ENCODE data around the gene PADI1.

PADI1 gene

DNA sequence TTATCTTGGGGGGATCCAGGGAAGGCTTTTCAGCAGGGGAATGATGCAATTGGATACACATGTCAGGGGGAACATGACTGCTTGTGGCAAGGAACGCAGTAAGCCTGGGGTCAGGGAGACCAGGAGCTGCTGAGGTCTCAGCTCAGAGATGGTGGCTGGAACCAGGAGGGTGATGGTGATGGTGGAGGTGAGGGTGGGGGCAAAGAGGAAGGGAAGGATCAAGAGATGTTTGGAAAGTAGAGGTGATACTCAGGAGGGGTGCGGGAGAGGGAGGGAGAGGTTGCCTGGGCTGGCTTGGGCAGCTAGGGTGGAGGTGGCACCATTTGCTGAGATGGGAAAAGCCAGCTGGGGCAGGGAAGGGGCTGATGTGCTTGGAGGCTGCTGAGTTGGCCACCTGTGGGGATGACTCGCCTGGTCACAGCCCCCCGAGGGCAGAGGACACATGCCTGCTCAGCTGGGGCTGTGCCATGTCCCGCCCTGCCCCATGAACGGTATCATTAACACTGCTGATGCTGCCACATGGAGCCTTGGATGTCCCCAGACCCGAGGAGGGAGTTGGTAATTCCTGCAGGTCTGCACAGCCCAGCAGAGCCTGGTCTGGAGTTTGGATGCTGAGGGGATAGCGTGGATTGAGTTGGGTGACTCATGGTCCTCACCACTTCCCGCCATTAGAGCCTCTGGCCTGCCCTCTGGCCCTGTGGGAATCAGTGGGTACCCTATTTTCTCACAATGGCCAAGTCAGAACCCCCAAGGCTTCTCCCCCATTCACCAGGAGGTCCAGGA, 6.3 kb upstream of the PADI1 start:
- no peak for DNase-seq

DNA sequence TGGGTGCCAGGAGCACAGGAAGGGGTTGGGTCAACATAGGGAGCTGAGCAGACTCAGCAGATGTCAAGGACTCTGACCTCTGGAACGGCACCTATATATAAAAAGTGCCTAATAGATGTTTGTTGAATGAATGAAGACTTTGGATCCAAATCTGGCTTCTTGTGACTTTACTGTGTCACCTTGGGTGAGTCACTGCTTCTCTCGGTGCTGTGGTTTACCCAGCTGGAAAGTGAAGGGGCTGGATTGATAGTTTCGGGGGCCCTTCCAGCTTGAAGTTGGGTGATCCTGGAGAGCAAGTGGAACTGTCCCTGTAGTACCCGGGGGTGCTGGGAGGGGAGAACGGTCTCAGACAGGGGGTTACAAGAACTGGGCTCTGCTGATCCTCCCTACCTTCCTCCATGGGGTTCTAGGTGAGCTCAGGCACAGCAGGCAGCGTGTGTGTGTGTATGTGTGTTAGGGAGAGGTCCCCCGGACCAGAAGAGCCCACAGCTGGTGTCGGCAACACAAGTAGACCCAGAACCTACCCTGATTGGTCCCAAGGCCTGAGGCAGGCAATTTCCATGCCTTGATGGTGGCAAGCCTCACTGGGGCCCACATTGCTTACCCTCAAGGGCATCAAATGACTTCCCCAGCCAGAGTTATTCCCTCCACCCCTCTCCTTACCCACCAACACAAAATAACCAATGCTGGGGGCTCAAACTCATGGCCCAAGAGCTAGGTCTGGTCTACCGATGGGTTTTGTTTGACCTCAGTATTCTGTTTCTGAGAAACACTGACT, 5.5 kb upstream of the PADI1 start:
- no peak for DNase-seq

DNA sequence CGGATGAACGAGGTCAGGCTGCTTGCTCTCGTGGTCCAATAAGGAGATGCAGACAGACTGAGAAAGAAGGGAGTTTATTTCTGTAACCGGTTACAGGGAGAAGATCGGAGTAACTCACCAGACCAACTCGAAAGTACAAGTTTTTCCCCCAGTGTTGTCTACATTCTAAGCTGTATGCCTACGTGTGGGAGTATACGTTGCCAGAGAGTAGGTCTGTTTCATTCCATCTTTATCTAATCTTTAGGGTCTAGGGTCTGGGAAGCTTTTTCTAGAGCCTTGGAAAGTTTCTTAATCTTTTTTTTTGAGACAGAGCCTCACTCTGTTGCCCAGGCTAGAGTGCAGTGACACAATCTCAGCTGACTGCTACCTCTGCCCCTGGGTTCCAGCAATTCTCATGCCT, 4.7 kb upstream of the PADI1 start:
- DNase-seq = no peak

DNA sequence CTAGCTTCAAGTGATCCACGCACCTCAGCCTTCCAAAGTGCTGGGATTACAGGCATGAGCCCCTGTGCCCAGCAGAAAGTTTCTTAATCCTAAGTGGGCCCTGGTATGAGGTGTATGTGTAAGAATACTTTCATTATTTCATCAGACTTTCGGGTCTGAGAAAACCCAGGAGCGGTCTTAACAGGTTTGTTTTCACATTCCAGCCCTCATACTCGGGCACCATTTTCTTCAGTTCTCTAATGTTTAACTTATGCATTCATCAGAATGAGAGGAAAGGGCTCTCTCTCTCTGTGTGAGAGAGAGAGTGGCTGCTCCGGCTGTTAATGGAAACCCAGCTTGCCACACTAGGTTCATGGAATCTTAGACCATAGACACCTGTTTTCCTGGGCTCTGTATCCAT, 4.2 kb upstream of the PADI1 start:
- DNase-seq = no peak

DNA sequence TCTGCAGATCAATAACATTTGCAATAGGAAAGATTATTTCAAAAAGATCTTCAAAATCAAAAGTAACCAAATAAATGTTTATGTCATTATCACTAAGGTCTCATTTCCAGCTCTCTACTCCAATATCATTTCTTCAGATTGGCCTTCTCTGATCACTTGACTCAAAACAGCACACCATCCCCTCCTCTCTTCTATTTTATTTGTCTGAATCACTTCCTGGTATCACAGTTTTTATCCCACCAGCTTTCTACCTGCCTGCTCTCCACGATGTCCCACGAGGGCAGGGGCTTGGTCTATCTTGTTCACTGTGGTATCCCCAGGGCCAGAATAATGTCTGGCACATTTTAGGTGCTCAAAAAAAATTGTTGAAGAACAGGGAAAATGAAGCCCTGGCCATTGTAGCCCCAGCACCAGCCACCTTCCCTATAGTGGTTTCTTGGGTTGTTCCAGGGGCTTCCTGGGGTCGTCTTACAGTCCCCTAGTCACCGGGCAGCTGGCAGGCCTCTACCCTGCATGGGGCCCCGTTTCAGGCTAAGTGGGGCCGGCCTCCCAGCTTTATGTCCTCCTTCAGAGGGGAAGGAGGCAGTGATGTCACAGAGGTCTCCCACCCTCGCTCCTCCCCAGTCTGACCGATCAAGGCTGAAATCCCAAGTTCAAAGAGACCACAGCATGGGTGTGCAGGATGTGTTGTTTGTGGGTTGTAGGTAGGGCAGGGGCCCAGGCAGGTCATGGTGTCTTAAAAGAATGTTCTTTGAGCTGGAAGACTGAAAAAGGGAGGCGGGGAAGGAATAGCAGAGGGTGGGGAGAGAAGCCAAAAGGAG, 3.5 kb upstream of the PADI1 start:
- DNase-seq = no peak

DNA sequence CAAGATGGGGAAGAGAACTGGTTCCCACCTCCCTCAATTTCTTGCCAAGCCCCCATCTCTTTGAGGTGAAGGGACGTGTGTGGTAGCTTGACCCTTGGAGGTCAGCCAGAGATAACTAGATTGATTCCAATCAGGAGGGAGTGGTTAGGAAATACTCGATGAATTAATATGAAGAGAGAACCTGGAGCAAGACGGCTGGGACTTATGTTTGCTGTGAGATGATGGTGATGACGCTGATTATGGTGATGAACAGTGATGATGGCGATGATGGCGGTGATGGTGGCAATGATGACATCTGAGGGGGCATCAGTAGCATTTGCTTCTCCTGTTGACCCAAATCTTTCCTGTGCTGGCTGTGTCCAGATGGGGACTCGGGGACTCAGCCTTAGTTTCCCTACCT, 724 bp downstream of the PADI1 start:
- no peak for DNase-seq

DNA sequence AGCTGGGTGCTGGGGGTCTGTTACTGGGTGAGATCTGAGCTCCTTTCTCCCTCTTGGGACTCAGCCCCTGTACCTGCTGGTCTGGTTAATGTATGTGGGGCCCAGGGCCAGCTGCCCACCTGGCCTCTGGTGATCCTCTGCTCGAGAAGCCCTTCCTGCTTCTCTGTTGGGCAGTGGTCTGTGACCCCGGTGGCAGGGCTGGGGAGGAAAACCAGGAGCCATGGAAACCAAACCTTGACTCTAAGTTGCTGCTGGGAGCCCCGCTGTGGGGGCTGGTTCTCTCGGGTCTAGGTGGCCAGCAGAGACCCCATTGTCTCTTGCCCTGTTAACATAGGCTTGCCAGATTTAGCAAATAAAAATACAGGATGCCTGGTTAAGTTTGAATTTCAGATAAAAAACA, 1.3 kb downstream of the PADI1 start:
- no peak for DNase-seq

DNA sequence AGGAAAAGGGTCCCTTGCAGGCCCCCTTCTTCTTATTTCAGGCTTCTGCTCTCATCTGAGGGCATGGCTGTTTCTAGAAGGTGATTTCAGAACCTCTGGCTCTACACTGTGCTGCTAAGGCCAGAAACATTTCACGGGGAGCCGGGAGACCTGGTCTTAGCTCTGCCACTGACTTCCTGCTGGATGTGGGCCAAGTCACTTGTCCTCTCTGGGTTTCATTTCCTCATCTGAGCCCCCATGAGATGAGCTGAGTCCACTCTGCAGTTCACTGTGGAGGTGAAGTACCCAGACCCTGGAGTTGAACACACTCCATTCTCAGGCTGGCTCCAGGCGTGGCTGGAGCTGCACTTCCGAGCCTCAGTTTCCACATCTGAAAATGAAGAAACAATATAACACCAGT, 2.1 kb downstream of the PADI1 start:
- no peak for DNase-seq

DNA sequence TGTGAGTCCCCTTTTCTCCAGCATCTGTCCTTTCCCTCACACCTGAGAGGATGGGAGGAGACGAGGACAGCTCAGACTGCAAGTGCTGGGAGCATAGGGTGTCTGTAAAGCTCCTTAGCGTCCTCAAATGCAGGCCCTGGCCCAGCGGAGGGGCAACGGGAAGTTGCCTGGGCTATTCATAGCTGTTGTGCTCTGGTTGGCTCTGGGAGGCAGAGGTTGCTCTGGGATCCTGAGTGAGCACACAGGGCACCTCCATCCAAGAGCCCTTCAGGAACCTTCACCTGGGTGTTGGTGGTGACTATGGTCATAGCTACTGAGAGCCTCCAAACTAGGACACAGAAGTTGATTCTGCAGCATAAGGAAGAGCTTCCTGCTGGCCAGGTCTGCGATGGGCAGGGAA, 2.6 kb downstream of the PADI1 start:
- DNase-seq = no peak

DNA sequence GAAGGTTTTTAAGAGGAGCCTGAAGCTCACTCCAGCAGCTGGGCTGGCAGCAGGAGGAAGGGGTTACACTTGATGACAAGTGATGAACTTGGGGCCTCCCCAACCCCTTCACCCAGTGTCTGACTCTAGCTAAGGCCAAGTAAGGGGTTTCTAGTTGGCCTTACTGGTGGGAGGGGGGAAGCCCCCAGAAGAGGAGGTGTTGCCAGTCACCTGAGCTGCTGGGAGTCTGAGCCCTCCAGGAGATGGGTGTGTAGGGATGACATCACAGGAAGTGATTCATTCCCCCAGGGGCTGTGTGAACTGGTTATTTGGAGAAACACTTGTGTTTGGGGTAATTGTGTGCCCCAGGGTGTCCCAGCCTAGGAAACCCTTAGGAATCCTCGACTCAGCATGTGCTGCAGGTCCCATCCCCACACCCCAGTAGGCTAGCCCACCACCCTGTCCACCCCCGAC, 3.1 kb downstream of the PADI1 start:
- DNase-seq = no peak

DNA sequence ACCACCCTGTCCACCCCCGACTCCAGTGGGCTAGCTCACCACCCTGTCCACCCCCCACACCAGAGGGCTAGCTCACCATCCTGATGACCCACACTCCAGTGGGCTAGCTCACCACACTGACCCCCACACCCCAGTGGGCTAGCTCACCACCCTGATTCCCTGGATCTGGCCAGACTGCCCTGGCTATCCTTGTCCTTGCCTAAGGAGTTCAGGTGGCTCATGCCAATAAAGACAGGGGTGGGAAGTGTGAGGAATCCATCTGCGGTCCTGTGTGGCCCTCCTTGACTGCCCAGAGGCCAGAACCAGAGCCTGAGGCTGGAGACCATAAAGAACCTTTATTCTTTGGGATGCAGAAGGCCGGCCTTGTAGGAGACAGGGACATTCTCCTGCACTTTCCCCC, 3.6 kb downstream of the PADI1 start:
- no peak for DNase-seq

DNA sequence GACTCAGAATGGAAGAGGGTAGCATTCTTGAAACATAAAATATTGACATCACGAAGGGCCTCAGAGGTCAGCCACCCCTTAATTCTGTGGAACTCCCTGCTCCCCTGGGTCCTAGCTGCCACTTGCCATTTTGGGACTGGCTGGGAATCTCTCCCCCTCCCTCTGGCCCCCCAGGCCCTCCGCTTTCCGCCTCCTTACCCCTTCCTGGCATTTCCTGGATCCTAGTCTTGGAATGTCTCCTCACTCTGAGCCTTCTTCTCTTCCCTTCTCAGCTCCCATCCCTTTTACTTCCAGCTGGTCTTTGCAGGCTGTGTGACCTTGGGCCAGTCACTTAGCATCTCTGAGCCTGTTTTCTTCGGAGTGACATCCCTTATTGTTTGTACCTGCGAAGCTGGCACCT, 4.5 kb downstream of the PADI1 start:
- no peak for DNase-seq

DNA sequence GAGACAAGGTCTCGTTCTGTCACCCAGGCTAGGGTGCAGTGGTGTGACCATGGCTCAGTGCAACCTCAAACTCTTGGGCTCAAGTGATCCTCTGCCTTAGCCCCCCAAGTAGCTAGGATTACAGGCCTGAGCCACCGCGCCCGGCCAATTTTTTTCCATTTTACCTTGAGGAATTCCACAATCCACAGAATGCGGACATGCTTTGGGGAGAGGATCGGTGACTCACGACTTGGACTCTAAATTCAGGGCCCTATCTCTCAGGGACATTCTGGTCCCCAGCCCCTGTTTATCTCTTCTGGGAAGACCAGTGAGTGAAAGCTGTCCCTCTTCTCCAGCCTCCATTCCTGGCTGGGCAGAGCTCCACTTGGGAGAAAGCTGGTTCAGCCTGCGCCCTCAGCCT, 5.2 kb downstream of the PADI1 start:
- no peak for DNase-seq

DNA sequence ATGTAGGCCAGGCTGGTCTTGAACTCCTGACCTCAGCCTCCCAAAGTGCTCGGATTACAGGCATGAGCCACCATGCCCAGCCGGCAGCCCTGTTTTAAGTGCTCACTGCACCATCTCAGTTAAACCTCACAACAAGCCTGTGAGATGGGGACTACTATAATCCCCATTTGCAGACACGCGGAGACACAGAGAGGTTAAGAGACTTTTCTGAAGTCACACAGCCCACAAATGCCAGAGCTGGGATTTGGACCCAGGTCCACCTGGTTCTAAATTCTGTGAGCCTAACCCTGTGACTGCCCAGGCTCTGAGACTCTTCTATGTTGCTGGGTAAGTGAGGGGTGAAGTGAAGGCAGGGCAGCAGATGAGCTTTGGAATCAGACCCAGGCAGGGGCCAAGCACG, 6.4 kb downstream of the PADI1 start:
- no peak for DNase-seq

DNA sequence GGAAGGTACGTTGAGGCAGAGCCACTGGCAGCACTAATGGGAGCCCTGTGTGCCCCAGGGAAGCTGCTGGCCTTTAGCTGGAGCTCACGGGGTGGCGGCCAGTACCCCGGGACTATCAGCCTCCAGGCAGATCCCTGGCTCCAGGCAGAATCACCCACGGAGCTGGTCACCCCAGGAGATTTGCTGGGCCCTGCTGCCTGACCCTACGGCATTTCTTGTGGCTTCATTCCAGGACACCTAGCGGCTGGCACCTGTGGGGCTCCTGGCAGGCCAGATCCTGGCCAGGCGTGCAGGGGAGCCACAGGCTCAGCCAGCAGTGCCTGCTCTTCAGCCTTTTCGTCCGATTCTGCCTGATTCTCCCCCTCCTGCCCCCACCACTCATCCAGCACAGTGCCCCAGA, 7.1 kb downstream of the PADI1 start:
- DNase-seq = no peak

DNA sequence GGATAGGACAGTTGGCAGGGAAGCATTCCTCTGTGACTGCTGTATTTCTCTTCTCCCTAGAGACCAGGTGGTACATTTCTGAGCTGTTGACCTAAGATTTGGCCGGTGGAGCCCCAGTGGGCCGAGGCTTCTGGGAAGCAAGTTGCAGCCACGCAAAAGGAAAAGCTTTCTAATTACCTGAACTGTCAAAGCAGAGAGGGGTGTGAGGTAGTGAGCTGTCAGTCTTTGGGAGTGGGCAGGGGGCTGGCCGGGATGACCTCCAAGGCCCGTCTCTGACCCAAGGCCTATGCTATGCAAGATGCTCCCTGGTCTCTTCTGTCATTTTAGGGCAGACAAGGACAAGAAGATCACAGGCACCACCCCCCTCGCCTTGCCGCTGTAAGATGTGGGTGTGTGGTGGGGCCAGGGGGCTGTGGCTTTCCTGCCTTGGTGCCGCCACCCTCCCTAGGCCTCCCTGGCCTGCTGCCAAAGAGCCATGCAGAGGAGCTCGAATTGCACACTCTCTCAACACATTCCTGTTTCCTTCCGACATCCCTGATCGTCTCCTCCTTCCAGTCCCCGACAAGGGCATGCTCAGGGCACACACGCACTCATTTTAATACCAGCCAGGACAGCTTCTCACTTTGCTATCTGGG, 7.7 kb downstream of the PADI1 start:
- peak; percentile 52 for DNase-seq

DNA sequence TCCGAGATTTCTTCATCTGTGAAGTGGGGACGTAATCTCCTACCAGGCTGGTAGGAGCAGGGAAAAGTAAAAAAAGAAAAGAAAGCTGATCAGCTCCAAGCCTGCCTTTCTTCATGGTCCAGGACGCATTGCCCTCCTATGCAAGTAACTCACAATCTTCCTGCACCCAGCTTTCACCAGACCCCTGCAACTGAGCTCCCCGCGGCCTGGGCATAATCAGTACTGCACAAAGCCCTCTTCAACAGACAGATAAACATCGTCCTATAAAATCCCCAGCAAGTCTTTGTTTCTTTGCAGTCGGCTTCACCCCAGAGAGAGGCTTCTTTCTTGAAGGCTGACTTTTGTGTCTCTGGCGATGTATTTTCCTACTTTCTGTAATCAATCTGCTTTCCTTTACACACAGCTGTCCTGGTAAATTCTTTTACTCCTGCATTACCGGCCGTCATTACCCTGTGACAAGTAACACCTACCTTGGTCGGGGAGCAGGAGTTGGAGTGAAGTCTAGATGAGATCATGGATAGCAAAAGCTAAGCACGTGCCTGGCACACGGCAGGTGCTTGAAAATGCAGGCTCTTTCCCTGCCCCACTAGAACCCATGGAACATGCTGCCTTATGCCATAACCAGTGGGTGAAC, 8.3 kb downstream of the PADI1 start:
- DNase-seq = no peak

DNA sequence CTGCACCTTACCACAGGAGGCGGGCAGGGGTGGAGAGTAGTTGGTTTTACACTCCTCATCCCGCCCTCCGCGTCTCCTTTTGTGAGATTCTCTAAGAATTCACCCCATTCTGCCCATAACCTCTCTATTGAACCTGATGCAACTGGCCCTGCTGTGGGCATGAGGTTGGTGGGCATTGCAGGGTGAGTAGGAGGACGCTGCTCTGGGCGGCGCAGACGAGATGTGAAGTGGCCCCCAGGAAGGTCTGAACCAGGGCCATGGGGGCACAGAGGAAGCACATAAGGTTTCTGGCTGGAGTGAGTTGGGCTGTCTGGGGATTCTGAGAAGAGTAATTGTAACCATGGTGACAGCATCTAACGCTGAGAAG, 8.8 kb downstream of the PADI1 start:
- DNase-seq = no peak

DNA sequence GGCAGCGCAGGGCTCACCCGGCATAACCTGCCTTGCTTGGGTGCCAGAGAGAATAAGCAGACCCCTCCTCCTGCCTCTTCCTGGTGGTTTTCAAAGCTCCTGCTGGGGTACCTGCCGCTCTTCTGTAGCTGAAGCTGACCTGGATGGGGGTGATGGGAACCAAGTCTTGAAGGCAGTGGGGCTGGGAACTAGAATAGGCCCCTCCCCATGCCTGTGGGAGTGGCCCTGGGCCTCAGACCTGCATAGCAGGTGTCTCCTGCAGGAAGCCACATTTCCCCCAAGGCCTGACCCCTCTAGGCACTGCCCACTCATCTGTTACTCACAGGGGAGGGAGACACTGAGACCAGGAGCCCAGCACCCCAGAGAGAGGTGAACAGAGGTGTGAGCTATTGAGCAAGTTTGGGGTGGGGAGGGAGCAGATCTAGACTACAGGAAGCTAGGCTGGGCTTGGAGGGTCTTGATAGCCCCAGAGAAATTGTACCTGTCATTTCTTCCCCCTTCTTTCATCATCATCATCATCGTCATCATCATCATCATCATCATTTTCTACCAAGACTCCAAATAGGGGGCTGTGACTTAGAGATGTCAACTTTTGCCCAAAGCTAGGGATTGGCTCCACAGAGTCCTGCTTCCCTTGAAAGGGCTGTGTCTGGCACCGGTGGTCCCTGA, 10.1 kb downstream of the PADI1 start:
- no peak for DNase-seq

DNA sequence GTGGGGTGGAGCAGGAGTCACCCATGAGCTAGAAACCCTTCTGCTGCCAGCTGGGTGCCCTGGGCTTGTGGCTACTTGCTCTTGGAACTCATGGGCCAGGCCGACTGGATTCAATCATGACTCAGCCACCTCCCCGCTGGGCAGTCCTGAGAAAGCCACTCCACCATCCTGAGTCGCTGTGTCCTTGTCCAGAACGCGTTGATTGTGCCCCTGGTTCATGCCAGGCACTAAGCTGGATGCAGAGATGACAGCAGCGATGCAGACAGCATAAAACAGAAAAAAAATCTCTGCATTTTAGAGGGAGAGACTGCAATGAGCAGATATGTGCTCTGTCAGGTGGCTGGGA, 10.6 kb downstream of the PADI1 start:
- no peak for DNase-seq

DNA sequence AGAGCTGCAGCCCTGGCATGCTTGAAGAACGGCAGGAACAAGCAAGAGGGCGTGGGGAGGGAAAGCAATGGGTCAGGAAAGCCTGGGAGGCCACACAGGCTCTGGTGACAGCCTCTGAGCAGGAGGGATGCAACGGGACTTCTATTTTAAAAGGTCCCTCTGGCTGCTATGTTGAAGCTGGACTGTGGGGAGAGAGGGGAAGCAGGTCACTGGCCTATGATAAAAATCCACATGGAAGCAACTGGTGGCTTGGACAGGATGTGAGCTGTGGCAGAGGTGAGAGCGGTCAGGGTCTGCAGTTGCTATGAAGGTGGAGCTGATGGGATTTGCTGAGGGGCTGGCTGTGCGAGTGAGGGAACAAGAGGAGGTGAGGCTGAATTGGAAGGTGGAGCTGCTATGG, 11.2 kb downstream of the PADI1 start:
- DNase-seq = no peak

DNA sequence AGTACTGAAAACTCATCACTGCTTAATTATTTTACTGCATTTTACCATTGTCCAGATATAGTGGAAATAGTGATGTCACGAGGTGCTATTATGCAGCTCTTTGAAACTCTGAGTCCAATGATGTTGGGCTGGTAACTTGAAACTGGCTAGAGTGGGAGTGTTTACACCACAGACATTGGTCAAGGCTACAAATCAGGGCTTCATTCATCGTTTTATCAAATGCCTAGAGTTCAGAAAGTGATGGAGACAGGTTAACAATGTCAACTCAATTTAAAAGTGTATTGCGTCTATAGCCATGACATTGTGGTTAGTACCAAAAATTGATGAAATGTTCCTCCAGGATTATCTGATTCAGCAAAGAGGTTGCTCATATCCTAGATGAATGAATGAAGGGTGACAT, 12.7 kb downstream of the PADI1 start:
- no peak for DNase-seq

Measured in effector CD8-positive, alpha-beta T cell (primary cell).